Measurements from ENCODE around the gene DOHH.

DOHH gene

GRCh38 chr19:3482507-3483225 is 17.8 kb downstream of the DOHH start:
- no peak overlapping the region for H3K27ac ChIP-seq
- TF ChIP-seq, protein P1, sequence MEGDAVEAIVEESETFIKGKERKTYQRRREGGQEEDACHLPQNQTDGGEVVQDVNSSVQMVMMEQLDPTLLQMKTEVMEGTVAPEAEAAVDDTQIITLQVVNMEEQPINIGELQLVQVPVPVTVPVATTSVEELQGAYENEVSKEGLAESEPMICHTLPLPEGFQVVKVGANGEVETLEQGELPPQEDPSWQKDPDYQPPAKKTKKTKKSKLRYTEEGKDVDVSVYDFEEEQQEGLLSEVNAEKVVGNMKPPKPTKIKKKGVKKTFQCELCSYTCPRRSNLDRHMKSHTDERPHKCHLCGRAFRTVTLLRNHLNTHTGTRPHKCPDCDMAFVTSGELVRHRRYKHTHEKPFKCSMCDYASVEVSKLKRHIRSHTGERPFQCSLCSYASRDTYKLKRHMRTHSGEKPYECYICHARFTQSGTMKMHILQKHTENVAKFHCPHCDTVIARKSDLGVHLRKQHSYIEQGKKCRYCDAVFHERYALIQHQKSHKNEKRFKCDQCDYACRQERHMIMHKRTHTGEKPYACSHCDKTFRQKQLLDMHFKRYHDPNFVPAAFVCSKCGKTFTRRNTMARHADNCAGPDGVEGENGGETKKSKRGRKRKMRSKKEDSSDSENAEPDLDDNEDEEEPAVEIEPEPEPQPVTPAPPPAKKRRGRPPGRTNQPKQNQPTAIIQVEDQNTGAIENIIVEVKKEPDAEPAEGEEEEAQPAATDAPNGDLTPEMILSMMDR (conservative IDR thresholded peaks at IDR 0.05), result no peak
- no peak for TF ChIP-seq ZFX (IDR thresholded peaks at IDR 0.05)

GRCh38 chr19:3481241-3482090 is 19.0 kb downstream of the DOHH start:
- TF ChIP-seq ZFX (IDR thresholded peaks at IDR 0.05), result no peak
- TF ChIP-seq, protein P1 (conservative IDR thresholded peaks at IDR 0.05), result no peak

DNA sequence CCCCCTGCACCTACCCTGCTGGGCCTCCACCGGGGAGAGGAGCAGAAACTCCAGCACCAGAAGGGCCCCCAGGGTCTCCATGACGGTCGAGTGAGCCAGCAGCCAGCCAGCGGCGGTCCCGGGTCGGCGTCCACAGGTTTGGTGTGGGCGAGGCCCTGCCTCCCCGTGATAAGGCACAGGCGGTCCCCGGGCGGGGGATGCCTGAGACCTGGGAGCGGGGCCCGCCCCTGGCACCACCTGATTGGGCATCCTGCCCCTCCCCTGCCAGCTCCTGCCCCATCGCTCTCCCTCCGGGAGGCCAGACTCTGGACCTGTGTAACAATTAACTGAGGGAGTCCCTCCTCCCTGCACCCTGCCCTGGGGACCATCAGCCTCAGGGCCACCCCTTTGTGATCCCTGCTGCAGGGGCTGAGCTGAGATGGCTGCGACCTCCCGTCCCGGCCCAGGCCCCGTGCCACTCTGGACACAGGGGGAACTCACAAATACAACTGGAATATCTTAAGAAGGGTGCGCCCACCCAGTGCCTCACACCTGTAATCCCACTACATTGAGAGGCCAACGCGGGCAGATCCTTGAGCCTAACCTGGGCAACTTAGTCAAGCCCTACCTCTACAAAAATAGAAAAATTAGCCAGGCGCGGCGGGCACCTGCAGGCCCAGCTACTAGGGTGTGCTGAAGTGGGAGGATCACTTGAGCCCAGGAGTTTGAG is 19.9 kb downstream of the DOHH start, which contains the start of gene SMIM24:
SMIM24 (minus strand) TSS at position 143 of the 709 bp plus-strand sequence; CDS start at position 81, 62 bp downstream.
- TF ChIP-seq, protein P1 (conservative IDR thresholded peaks at IDR 0.05), result no peak
- TF ChIP-seq ZFX (IDR thresholded peaks at IDR 0.05), result no peak
- H3K27ac ChIP-seq, result no peak within 1 kb of the TSS

More at GRCh38 chr19:3481241-3482090, 19.0 kb downstream of the DOHH start:
- no peak overlapping the region for H3K27ac ChIP-seq

GRCh38 chr19:3479834-3480215 is 20.6 kb downstream of the DOHH start:
- no peak for TF ChIP-seq ZFX (IDR thresholded peaks at IDR 0.05)
- TF ChIP-seq, protein P1 (conservative IDR thresholded peaks at IDR 0.05), result no peak
- no peak overlapping the region for H3K27ac ChIP-seq

GRCh38 chr19:3479177-3479833 is 21.2 kb downstream of the DOHH start:
- no peak overlapping the region for H3K27ac ChIP-seq
- TF ChIP-seq, protein P1 (conservative IDR thresholded peaks at IDR 0.05), result no peak
- no peak for TF ChIP-seq ZFX (IDR thresholded peaks at IDR 0.05)

DNA sequence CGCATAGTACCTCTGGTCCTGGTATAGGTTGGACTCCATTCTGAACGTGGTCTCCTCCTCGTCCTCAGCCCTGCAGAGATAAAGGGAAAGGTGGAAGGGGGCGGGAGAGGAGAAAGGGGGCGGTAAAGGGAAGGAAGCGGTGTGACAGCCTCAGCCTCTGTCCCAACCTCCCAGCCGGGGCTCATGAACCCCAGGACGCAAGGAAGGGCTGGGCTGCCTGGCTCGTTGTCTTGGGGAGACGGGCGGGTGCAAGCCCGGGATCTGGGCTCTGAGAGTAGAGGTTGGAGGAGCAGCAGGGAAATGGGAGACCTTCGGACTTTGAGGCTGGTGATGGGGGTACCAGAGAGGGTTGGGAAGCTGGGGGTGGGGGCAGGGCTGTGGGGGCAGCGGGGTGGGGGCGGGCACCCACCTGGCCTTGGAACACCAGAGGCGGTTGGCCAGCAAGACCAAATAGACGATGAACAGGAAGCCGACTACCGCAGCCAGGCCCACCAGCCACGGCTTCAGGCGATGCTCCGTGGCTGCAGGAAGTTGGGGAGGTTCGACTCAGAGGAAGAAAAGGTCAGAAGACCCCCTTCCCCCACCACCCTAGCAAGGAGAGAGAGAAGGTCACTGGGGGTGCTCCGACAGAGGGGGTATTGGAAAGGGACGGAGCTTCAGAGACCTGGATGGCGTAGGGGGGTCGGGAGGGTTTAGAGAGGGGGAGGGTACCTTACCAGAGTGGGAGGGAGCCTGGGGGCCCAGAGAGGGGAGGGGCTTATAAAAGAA is 21.9 kb downstream of the DOHH start:
- TF ChIP-seq ZFX (IDR thresholded peaks at IDR 0.05), result no peak
- TF ChIP-seq, protein P1 (conservative IDR thresholded peaks at IDR 0.05), result no peak
- H3K27ac ChIP-seq, result no peak overlapping the region

Measured in C4-2B (cell line).